A673 (cell line): ENCODE measurements around the gene GRM1. TPM values are rescaled to one million over a fixed set of nuclear protein-coding genes. Genes with fewer than 3 reads are reported as not detected.

Experiments used
- BruUV-seq: library from RNA; stranded (reverse); fragments of 400-500 nt; replicated peaks from 2 replicates; lab custom pipeline; 2021; lab: Mats Ljungman, UMichigan
- CTCF ChIA-PET: fragments of 300-600 bp; sonication (Branson Sonifier 250); formaldehyde crosslinking; loops from one replicate; lab custom pipeline; 2022; ENCODE audit warnings: antibody characterized with exemption; lab: Charles Lee
- POLR2A ChIA-PET: fragments of 300-600 bp; sonication (Branson Sonifier 250); formaldehyde crosslinking; loops from one replicate; lab custom pipeline; 2022; ENCODE audit warnings: antibody characterized with exemption; ENCODE audit not compliant: low non-redundant PET; lab: Charles Lee
- DNase-seq: peaks from one replicate; pipeline ENCODE4 v3.0.0-alpha.2; 2015; ENCODE audit warnings: low spot score
- H3K27ac ChIP-seq: fragments of 200-600 bp; sonication (generic); 2 replicates; pipeline ENCODE4 v1.5.1; 2016; ENCODE audit warnings: mixed run types, low read depth, mild to moderate bottlenecking, mixed read lengths, antibody characterized with exemption, low read length; ENCODE audit not compliant: poor library complexity, severe bottlenecking
- H3K27me3 ChIP-seq: fragments of 200-600 bp; sonication (generic); replicated peaks from 2 replicates; pipeline ENCODE4 v1.6.1; 2017; ENCODE audit warnings: mixed run types, low read depth, mild to moderate bottlenecking, mixed read lengths, antibody characterized with exemption, low read length; ENCODE audit not compliant: insufficient read depth, poor library complexity
- H3K36me3 ChIP-seq: fragments of 200-600 bp; sonication (generic); 2 replicates; pipeline ENCODE4 v1.6.1; 2016; ENCODE audit warnings: mixed run types, mild to moderate bottlenecking, mixed read lengths, antibody characterized with exemption, low read length; ENCODE audit not compliant: insufficient read depth, poor library complexity, severe bottlenecking
- H3K4me1 ChIP-seq: fragments of 200-600 bp; sonication (generic); 2 replicates; pipeline ENCODE4 v1.6.1; 2017; ENCODE audit warnings: mixed run types, mild to moderate bottlenecking, mixed read lengths, antibody characterized with exemption, low read length; ENCODE audit not compliant: insufficient read depth, poor library complexity, severe bottlenecking
- H3K4me3 ChIP-seq: fragments of 200-600 bp; sonication (generic); 2 replicates; pipeline ENCODE4 v1.5.1; 2016; ENCODE audit warnings: low read depth, mixed run types, mild to moderate bottlenecking, mixed read lengths, low read length; ENCODE audit not compliant: poor library complexity, severe bottlenecking
- H3K9me3 ChIP-seq: fragments of 200-600 bp; sonication (generic); 2 replicates; pipeline ENCODE4 v1.6.1; 2016; ENCODE audit warnings: mixed run types, low read depth, mild to moderate bottlenecking, mixed read lengths, antibody characterized with exemption, low read length; ENCODE audit not compliant: poor library complexity, severe bottlenecking
- CTCF ChIP-seq: fragments of 300-800, 200-600 bp; sonication (generic); conservative IDR thresholded peaks from 2 replicates; pipeline ENCODE4 v1.5.1; 2017; ENCODE audit warnings: low read depth, mild to moderate bottlenecking, antibody characterized with exemption, low read length, moderate library complexity, mixed read lengths
- EZH2 ChIP-seq: fragments of 200-600 bp; sonication (generic); IDR thresholded peaks from 2 replicates; pipeline ENCODE4 v1.6.1; 2017; ENCODE audit warnings: borderline replicate concordance, low read depth, mild to moderate bottlenecking, mixed read lengths, antibody characterized with exemption, low read length; ENCODE audit not compliant: poor library complexity, severe bottlenecking
- intact Hi-C: fragments of 100-400 bp; cut with micrococcal nuclease; formaldehyde crosslinking; loops from one replicate; pipeline ENCODE4 v1.10.0; 2022; ENCODE audit not compliant: unreplicated experiment
- total RNA-seq: library from RNA; stranded (reverse); gene quantifications from 2 replicates; pipeline ENCODE4 v1.2.3, GENCODE V29; 2021

The GRM1 gene
- total RNA-seq, 1 experiment from 2014 or later: 0.11 TPM

- H3K27ac ChIP-seq: no peak overlapping the region
- no peaks in the 10 kb centered on the region for H3K36me3 ChIP-seq
- H3K4me1 ChIP-seq: no peaks in the 10 kb centered on the region
- CTCF ChIA-PET: no interaction called here
- POLR2A ChIA-PET: no interaction called here
- H3K4me3 ChIP-seq: no peak overlapping the region
- intact Hi-C loops: no loop called here
- no peak for DNase-seq
- no peaks in the 10 kb centered on the region for H3K9me3 ChIP-seq
- no TSS peak for BruUV-seq
- TF ChIP-seq CTCF (no peak; the same call in 1 of the 2 replicates), EZH2 (no peak)
- H3K27me3 ChIP-seq: peaks cover 8% of the 10 kb centered on the region
Observed at GRCh38 chr6:146050168-146050567, 21.3 kb downstream of the GRM1 start.

DNA sequence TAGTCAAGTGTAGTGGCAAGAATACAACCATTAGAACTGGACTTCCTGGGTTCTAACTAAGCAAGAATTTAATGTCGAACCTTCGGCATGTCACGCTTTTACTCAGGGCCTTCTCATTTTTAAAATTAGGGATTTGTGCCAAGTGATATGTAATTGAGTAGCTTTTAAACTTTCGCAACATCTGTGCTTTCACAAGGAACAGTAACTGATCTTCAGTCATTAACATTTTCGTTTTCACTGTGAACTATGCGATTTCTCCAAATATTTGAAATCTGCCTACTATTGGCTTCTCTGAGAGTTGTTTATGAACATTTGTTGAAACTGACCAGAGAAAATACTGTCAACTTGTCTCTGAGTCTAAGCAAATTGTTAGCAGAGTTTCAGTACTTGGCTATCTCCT, 27.6 kb downstream of the GRM1 start:
- H3K4me3 ChIP-seq: no peak overlapping the region
- intact Hi-C loops: no loop called here
- no peak overlapping the region for H3K27ac ChIP-seq
- no peaks in the 10 kb centered on the region for H3K36me3 ChIP-seq
- no TSS peak for BruUV-seq
- TF ChIP-seq EZH2 (no peak), CTCF (no peak)
- ChIA-PET CTCF (no interaction called here), POLR2A (no interaction called here)
- H3K4me1 ChIP-seq: no peaks in the 10 kb centered on the region
- H3K27me3 ChIP-seq: peaks cover 8% of the 10 kb centered on the region
- H3K9me3 ChIP-seq: no peaks in the 10 kb centered on the region
- peak; percentile 2 for DNase-seq

DNA sequence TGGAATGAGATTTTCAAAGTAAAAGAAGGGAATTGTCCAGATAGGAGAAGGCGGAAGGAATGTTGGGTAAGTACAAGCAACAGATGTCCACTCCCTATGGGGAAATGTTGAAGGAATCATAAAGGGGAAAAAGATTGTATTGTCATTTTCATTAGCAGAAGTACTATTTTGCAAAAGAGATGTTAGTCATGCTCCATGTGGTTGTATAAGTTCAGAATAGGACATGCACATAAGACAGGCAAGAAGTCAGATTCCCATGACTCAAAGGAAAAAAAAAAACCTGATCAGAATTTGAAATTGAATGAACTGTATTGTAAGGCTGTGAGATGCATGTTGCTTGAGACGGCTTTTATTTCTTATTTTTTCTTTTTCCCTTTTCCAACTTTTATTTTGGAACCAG, 36.8 kb downstream of the GRM1 start:
- Histone ChIP-seq H3K4me3 (no peak overlapping the region), H3K36me3 (no peaks in the 10 kb centered on the region), H3K4me1 (no peaks in the 10 kb centered on the region), H3K27ac (no peak overlapping the region), H3K9me3 (no peaks in the 10 kb centered on the region), H3K27me3 (no peaks in the 10 kb centered on the region)
- intact Hi-C loops: no loop called here
- TF ChIP-seq EZH2 (no peak), CTCF (no peak)
- no TSS peak for BruUV-seq
- no peak for DNase-seq
- CTCF ChIA-PET: no interaction called here
- POLR2A ChIA-PET: no interaction called here
